GM23338 (cell line): ENCODE measurements around the gene LNX1.

ENCODE experiments used
- CTCF ChIP-seq, 2 experiments: fragments of 200-600 bp in 1 of 2; sonication (generic) in 1 of 2; conservative IDR thresholded peaks; 2 replicates each; pipeline versions ENCODE4 v1.5.1 to v1.6.1; 2016 to 2017; ENCODE audit warnings: antibody characterized with exemption in 2 of 2, low read depth in 2 of 2, mild to moderate bottlenecking in 2 of 2, moderate library complexity in 1 of 2
- EZH2 ChIP-seq: fragments of 200-600 bp; sonication (generic); IDR thresholded peaks from one replicate; pipeline ENCODE4 v1.8.0; 2017; ENCODE audit warnings: antibody characterized with exemption, mild to moderate bottlenecking, low read depth; ENCODE audit not compliant: unreplicated experiment
- JUNB ChIP-seq: IDR thresholded peaks from one replicate; pipeline ENCODE4 v1.6.1; 2016; ENCODE audit warnings: antibody characterized with exemption; ENCODE audit not compliant: unreplicated experiment
- POLR2AphosphoS5 ChIP-seq: IDR thresholded peaks from 2 replicates; pipeline ENCODE4 v1.6.1; 2016; ENCODE audit warnings: antibody characterized with exemption, low read depth
- STAT1 ChIP-seq: IDR thresholded peaks from one replicate; pipeline ENCODE4 v1.6.1; 2016; ENCODE audit warnings: antibody characterized with exemption; ENCODE audit not compliant: unreplicated experiment
- ZNF114 ChIP-seq: fragments of 250-450 bp; sonication (Bioruptor Pico); IDR thresholded peaks from 2 replicates; pipeline ENCODE4 v1.5.0; 2020; ENCODE audit warnings: mild to moderate bottlenecking, moderate library complexity

DNA sequence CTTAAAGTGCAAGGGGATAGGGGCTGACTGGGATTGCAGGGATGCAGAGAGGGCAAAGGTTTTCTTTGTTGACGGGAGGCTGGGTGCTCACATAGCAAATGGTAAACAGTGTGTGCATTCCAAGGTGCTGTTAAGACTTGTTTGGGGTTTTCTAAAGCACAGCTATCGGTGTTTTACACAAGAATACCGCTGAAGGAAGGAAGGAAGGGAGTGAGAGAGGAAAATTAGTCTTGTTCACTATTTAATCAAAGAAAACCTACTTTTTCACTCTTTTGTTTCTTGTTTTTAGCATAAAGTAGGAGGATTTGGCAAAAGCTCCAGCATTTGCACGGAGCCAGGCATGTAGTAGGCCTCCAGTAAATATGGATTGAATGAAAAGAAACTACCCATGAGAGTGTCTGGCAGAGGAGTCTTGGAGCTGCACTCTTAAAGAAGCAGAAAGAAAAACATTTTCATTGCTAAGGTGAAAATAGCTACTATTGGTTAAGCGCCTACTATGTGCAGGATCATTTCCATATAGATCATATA lies 114.2 kb downstream of the LNX1 start:
- TF ChIP-seq JUNB, result no peak
- no peak for TF ChIP-seq ZNF114 (CRISPR knock-in tag)
- no peak for TF ChIP-seq CTCF (conservative IDR thresholded peaks at IDR 0.05; ENCODE audit: low read depth in 2 of 2)
- TF ChIP-seq EZH2, result no peak
- TF ChIP-seq POLR2AphosphoS5, result peak; percentile 27; the same call in 1 of the 2 replicates
- TF ChIP-seq STAT1, result no peak
